GM20000 (cell line): ENCODE results near the gene MTMR3.

Experiments
- DNase-seq: peaks from one replicate; pipeline ENCODE4 v3.0.0; 2012; ENCODE audit warnings: low spot score
- TF ChIP-seq, protein P1 (sequence below): IDR thresholded peaks from 2 replicates; pipeline ENCODE4 v1.5.1; 2012; ENCODE audit warnings: mild to moderate bottlenecking, control low read depth; ENCODE audit errors: extremely low read depth, missing control alignments

Gene MTMR3

DNA sequence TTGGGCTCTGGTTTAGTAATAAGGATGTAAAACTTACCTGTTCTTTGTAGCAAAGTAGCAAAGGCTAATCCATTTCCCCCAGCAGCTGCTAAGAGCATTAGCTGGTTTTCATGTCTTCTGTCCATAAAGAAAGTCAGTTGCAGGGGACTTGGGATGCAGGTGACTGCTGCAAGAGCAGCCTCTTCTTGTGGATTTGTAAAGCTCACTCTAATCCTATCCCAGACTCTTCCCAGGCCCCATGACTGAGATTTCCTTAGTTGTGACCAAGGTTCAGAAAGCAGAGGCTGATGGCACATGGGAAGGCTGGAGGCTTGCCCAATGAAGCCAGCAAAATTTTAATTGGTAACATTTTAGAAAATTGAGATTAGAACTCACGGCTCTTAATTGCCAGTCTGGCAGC is 102.9 kb downstream of the MTMR3 start:
- DNase-seq = no peak
- TF ChIP-seq, protein P1, sequence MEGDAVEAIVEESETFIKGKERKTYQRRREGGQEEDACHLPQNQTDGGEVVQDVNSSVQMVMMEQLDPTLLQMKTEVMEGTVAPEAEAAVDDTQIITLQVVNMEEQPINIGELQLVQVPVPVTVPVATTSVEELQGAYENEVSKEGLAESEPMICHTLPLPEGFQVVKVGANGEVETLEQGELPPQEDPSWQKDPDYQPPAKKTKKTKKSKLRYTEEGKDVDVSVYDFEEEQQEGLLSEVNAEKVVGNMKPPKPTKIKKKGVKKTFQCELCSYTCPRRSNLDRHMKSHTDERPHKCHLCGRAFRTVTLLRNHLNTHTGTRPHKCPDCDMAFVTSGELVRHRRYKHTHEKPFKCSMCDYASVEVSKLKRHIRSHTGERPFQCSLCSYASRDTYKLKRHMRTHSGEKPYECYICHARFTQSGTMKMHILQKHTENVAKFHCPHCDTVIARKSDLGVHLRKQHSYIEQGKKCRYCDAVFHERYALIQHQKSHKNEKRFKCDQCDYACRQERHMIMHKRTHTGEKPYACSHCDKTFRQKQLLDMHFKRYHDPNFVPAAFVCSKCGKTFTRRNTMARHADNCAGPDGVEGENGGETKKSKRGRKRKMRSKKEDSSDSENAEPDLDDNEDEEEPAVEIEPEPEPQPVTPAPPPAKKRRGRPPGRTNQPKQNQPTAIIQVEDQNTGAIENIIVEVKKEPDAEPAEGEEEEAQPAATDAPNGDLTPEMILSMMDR = no peak

GRCh38 chr22:29987137-29987536 is 104.2 kb downstream of the MTMR3 start:
- no peak for DNase-seq
- TF ChIP-seq, protein P1 = no peak

DNA sequence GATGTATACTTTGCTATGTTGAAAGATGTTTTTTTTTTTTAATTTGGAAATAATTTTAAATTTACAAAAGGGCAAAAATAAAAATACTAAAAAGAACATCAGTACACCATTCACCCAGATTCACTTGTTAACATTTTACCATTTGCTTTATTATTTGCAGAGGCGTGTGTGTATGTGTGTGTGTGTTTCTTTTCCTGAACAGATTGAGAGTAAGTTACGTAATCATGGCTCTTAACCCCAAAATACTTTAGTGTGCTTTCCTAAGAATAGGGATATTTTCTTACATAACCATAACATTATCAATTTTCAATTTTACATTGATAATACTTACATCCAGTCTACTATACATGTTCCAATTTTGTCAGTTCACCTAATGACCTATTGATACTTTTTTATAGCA is 105.7 kb downstream of the MTMR3 start:
- TF ChIP-seq, protein P1 = no peak
- DNase-seq = no peak

GRCh38 chr22:29989446-29989845 is 106.5 kb downstream of the MTMR3 start:
- TF ChIP-seq, protein P1 = no peak
- DNase-seq = no peak

DNA sequence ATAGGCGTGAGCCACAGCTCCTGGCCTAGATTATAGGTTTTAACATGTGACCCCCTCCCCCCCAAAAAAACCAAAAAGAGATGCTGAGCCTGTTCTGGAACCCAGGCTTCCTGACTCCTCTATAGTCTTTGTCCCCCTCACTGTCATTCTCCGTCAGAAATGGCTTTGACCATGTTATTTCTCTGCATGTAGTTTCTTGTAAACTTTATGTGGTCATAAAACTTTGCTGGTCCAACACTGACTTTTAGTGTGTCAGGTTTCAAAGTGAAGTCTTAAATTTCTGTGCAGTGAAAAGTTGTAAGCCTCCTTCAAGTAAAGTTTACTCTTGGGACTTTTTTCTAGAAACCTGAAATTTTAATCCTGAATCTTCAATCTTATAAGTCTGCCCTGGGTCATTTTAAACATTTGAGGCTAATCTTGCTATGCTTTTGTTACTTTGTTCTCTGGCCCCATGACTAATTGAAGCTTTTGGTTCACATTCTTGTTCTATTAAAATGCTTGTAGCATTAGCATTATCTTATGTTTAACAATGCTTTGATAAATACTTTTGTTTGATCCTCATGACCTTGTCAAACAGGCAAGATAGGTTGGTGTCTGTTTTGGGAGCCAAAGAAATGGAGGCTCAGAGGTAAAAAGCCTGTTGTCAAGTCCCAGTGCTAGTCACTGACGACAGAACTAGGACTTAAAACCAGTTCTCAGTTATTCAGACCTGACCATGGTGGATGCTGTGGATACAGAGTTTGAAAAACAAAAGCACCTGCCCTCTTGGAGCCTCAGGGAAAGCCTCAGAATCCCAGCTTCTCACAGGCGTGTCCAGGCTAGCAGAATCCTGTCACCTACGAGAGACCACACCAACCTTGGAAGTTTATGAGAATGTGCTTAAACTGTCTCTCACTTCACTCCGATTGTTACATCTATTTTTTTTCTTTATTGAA is 109.6 kb downstream of the MTMR3 start:
- DNase-seq = no peak
- TF ChIP-seq, protein P1 = no peak

- DNase-seq = no peak
- TF ChIP-seq, protein P1 = no peak
Observed at GRCh38 chr22:29994027-29994715, 111.2 kb downstream of the MTMR3 start.

DNA sequence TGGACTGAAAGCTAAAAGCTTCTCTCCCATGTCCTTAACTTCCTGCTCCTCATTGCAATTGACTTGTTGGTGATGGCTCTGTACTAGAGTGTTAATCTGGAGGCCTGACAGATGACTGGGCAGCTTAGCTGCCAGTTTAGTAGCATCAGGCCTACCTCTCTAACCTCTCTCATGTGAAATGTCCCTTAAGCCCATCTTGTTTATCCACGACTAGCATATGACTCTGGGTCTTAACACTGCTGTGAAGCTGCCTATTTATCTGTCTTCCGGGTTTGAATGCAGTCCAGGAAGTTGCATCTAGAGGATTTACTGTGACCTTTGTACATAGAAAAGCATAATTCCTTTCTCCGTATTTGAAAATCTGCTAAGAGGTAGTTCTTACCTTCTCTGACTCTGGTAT is 112.0 kb downstream of the MTMR3 start:
- TF ChIP-seq, protein P1 = no peak
- no peak for DNase-seq
